NCI-H2227 treated with DMSO at 0.1 percent for 48 hours (cell line): ENCODE results near the gene FMN1.

Source experiments
- DNase-seq: peaks from one replicate; lab custom pipeline; 2025; lab: John Stamatoyannopoulos, UW

FMN1 gene

GRCh38 chr15:33119865-33120264, 74.6 kb downstream of the FMN1 start:
- no peak for DNase-seq

GRCh38 chr15:33119273-33119672, 75.2 kb downstream of the FMN1 start:
- DNase-seq = no peak

- DNase-seq = no peak
These were observed 78.3 kb downstream of the FMN1 start for GRCh38 chr15:33116198-33116597.

GRCh38 chr15:33115191-33115861, 79.2 kb downstream of the FMN1 start:
- no peak for DNase-seq

GRCh38 chr15:33114374-33114717, 80.2 kb downstream of the FMN1 start:
- DNase-seq = no peak

- DNase-seq = no peak
These were observed 80.7 kb downstream of the FMN1 start for GRCh38 chr15:33113666-33114373.

GRCh38 chr15:33112541-33113105, 81.9 kb downstream of the FMN1 start:
- no peak for DNase-seq

- DNase-seq = no peak
These were observed 83.5 kb downstream of the FMN1 start for GRCh38 chr15:33111041-33111451.

GRCh38 chr15:33109345-33109744, 85.2 kb downstream of the FMN1 start:
- DNase-seq = no peak

GRCh38 chr15:33108518-33108917, 86.0 kb downstream of the FMN1 start:
- DNase-seq = no peak

GRCh38 chr15:33107950-33108349, 86.6 kb downstream of the FMN1 start:
- DNase-seq = no peak

GRCh38 chr15:33104212-33104611, 90.3 kb downstream of the FMN1 start:
- DNase-seq = no peak

GRCh38 chr15:33101036-33101435, 93.5 kb downstream of the FMN1 start:
- DNase-seq = no peak

GRCh38 chr15:33100314-33100713, 94.2 kb downstream of the FMN1 start:
- DNase-seq = no peak

- no peak for DNase-seq
These were observed 94.8 kb downstream of the FMN1 start for GRCh38 chr15:33099739-33100138.

GRCh38 chr15:33099213-33099612, 95.3 kb downstream of the FMN1 start:
- no peak for DNase-seq

- DNase-seq = no peak
These were observed 96.1 kb downstream of the FMN1 start for GRCh38 chr15:33098094-33099058.

GRCh38 chr15:33096134-33096533, 98.4 kb downstream of the FMN1 start:
- no peak for DNase-seq

GRCh38 chr15:33095641-33096040, 98.9 kb downstream of the FMN1 start:
- DNase-seq = no peak

- DNase-seq = no peak
These were observed 100.2 kb downstream of the FMN1 start for GRCh38 chr15:33094336-33094735.

GRCh38 chr15:33093222-33093621, 101.3 kb downstream of the FMN1 start:
- DNase-seq = no peak

- DNase-seq = no peak
These were observed 102.4 kb downstream of the FMN1 start for GRCh38 chr15:33091983-33092693.
